ENCODE results near the gene BCAS3.

Gene BCAS3

DNA sequence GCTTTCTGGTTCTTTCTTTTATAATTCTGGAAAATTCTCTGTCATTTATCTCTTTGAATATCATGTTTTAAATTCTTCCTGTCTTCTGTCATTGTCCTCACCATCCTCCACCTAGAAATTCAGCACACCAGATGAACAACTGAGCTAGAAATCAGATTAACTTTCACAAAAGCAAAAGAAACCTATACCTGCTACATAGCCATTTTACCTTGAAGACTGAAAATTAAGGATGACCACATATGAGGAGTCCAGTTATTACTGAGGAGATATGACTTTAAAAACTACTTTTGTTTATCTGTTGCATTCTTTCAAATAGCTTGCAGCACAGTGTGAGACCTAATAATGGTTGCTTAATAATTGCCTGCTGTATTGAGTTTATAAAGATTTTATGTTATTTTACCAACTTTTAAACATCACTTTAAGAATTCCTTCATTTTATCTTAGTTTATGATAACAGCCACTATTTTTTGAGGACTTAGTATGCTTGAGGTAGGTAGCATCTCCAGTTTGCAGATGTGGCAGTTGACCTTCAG, 104.3 kb downstream of the BCAS3 start:
- TF ChIP-seq, protein P1, sequence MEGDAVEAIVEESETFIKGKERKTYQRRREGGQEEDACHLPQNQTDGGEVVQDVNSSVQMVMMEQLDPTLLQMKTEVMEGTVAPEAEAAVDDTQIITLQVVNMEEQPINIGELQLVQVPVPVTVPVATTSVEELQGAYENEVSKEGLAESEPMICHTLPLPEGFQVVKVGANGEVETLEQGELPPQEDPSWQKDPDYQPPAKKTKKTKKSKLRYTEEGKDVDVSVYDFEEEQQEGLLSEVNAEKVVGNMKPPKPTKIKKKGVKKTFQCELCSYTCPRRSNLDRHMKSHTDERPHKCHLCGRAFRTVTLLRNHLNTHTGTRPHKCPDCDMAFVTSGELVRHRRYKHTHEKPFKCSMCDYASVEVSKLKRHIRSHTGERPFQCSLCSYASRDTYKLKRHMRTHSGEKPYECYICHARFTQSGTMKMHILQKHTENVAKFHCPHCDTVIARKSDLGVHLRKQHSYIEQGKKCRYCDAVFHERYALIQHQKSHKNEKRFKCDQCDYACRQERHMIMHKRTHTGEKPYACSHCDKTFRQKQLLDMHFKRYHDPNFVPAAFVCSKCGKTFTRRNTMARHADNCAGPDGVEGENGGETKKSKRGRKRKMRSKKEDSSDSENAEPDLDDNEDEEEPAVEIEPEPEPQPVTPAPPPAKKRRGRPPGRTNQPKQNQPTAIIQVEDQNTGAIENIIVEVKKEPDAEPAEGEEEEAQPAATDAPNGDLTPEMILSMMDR (IDR thresholded peaks at IDR 0.05; ENCODE audit: low read depth, low read length, missing control alignments): no peak
- DNase-seq (ENCODE audit: low read depth): no peak
- H3K4me3 ChIP-seq (ENCODE audit: low read depth, low read length): no peak overlapping the region
- in situ Hi-C loops (cut with HindIII; ENCODE audit: low sequenced_read_pairs): no loop called here

DNA sequence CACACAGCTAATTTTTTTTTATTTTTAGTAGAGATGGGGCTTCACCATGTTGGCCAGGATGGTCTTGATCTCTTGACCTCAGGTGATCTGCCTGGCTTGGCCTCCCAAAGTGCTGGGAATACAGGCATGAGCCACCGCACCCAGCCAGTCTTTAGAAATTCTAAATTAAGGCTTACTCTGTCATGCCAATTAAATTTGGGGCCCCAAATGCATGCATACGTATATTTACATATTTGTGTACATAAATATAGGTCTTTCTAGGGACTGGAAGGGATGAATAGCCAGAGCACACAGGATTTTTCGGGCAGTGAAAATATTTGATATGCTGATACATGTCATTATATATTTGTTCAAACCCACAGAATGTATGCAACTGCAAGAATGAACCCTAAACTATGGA, 105.1 kb downstream of the BCAS3 start:
- DNase-seq (ENCODE audit: low read depth): no peak
- H3K4me3 ChIP-seq (ENCODE audit: low read depth, low read length): no peak overlapping the region
- TF ChIP-seq, protein P1 (IDR thresholded peaks at IDR 0.05; ENCODE audit: low read depth, low read length, missing control alignments): no peak
- in situ Hi-C loops (cut with HindIII; ENCODE audit: low sequenced_read_pairs): no loop called here

DNA sequence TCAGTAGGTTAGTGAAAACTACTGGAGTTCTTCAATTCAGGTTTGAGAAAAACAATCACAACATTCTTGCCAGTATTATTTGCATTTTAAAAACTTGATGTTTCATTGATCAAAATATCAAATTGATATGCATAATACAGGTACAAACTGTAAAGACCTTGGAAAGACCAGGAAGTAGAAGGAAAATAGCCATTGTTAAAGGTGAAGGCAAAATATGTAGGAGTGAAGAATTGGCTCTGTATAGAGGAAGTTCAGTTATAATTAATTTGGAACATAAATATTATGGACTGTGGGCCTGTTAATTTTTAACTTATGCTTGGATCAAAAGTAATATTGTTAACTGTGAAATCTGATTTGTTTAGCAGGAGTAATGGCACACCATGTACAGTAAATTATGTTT, 112.6 kb downstream of the BCAS3 start:
- in situ Hi-C loops (cut with HindIII; ENCODE audit: low sequenced_read_pairs): no loop called here
- no peak overlapping the region for H3K4me3 ChIP-seq (ENCODE audit: low read depth, low read length)
- no peak for DNase-seq (ENCODE audit: low read depth)
- TF ChIP-seq, protein P1 (IDR thresholded peaks at IDR 0.05; ENCODE audit: low read depth, low read length, missing control alignments): no peak

DNA sequence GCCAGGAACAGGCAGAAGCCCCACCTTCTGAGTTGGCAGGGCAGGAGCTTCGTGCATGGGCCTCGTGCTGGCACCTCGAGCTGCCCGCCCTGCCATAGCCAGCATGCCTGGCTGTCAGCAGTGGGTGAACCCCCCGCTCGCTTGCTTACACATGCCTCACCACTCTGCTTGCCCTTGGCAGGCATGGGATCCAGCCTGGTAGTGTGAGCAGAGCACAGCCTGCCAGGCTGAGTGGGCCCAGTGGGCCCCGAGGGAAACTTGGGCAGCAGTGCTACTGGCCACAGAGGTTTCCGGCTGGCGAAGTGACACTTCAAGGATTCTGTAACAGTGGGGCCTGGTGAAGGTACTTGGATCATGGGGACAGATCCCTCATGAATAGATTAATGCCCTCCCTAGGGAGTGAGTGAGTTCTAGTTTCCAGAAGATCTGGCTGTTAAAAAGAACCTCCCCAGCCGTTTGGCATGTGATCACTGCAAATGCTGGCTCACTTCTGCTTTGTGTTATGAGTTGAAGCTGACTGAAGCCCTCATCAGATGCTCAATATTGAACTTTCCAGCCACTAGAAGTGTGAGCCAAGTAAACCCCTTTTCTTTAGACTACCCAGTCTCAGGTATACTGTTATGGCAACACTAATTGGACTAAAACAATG, 114.7 kb downstream of the BCAS3 start:
- DNase-seq (ENCODE audit: low read depth): no peak
- no peak overlapping the region for H3K4me3 ChIP-seq (ENCODE audit: low read depth, low read length)
- TF ChIP-seq, protein P1 (IDR thresholded peaks at IDR 0.05; ENCODE audit: low read depth, low read length, missing control alignments): no peak
- in situ Hi-C loops (cut with HindIII; ENCODE audit: low sequenced_read_pairs): no loop called here

DNA sequence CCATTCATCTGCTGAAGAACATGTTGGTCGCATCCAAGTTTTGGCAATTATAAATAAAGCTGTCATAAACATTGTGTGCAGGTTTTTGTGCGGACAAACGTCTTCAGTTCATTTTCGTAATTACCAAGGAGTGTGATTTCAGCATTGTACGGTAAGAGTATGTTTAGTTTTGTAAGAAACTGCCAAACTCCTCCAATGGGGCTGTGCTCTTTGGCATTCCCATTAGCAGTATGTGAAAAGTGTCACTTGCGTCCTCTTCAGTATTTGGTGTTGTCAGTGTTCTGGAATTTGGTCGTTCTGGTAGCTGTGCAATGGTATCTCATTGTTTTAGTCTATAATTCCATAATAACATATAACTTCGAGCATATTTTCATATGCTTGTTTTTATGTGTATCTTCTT, 120.9 kb downstream of the BCAS3 start:
- in situ Hi-C loops (cut with HindIII; ENCODE audit: low sequenced_read_pairs): no loop called here
- no peak for DNase-seq (ENCODE audit: low read depth)
- H3K4me3 ChIP-seq (ENCODE audit: low read depth, low read length): no peak overlapping the region
- TF ChIP-seq, protein P1 (IDR thresholded peaks at IDR 0.05; ENCODE audit: low read depth, low read length, missing control alignments): no peak

DNA sequence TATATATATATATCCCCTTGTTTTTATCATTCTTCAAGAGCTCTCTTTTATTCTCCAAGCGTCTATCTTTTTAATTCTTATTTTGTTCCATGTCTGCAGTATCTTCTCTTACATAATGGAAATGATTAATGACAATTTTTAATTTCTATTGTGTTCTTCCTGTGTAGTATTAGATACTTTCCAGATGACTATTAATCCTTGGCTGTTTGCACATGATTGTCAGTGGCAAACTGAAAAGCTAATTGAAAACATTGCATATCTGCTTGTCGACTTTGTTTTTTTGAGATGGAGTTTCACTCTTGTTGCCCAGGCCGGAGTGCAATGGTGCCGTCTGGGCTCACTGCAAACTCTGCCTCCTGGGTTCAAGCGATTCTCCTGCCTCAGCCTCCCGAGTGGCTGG, 124.7 kb downstream of the BCAS3 start:
- no peak for DNase-seq (ENCODE audit: low read depth)
- in situ Hi-C loops (cut with HindIII; ENCODE audit: low sequenced_read_pairs): no loop called here
- TF ChIP-seq, protein P1 (IDR thresholded peaks at IDR 0.05; ENCODE audit: low read depth, low read length, missing control alignments): no peak
- H3K4me3 ChIP-seq (ENCODE audit: low read depth, low read length): no peak overlapping the region

All from astrocyte of the cerebellum (primary cell).